22Rv1 (cell line): ENCODE results near the gene SRXN1.

Experiments used
- ZFX ChIP-seq: fragments of 450-650 bp; IDR thresholded peaks from 2 replicates; pipeline ENCODE4 v1.6.1; 2017; ENCODE audit warnings: antibody characterized with exemption, borderline replicate concordance
- TF ChIP-seq, protein P1 (sequence below): fragments of 450-650 bp; IDR thresholded peaks from 2 replicates; pipeline ENCODE4 v1.5.1; 2017; ENCODE audit warnings: mild to moderate bottlenecking

- TF ChIP-seq, protein P1, sequence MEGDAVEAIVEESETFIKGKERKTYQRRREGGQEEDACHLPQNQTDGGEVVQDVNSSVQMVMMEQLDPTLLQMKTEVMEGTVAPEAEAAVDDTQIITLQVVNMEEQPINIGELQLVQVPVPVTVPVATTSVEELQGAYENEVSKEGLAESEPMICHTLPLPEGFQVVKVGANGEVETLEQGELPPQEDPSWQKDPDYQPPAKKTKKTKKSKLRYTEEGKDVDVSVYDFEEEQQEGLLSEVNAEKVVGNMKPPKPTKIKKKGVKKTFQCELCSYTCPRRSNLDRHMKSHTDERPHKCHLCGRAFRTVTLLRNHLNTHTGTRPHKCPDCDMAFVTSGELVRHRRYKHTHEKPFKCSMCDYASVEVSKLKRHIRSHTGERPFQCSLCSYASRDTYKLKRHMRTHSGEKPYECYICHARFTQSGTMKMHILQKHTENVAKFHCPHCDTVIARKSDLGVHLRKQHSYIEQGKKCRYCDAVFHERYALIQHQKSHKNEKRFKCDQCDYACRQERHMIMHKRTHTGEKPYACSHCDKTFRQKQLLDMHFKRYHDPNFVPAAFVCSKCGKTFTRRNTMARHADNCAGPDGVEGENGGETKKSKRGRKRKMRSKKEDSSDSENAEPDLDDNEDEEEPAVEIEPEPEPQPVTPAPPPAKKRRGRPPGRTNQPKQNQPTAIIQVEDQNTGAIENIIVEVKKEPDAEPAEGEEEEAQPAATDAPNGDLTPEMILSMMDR, result no peak
- TF ChIP-seq ZFX, result no peak
Observed at GRCh38 chr20:666877-667276, 13.9 kb upstream of the SRXN1 start.
